HG02610 (cell line): ENCODE measurements around the gene FAM110A.
A peak's percentile ranks its signal among the peaks of the same experiment; 100 is the strongest.
"Not testable (repeated sequence)": the region's sequence is repeated elsewhere in the genome, so short reads cannot be mapped to it uniquely, and the experiment has no call there.

Experiments
- ATAC-seq: cut with Tn5 transposase; IDR thresholded peaks from one replicate; pipeline ENCODE4 v1.9.1; 2021; ENCODE audit warnings: mild to moderate bottlenecking, moderate library complexity; ENCODE audit not compliant: unreplicated experiment

The FAM110A gene

DNA sequence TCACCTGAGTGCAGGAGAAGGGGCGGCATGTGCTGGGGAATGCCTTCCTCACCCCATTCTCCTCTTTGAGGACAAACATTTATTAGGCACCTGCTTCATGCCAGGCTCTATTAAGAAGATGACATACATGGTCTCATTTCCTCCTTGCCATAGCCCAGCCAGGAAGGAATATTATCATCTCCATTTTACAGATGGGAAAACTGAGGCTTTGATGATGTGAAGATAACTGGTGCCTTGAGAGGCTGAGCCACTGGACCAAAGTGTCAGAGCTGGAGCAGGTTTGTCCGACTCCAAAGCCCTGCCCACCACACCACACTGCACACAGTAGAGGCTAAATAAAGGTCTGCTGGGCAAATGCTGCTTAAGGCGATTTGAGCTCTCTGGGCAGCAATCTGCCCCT, 37.2 kb downstream of the FAM110A start:
- no peak for ATAC-seq

DNA sequence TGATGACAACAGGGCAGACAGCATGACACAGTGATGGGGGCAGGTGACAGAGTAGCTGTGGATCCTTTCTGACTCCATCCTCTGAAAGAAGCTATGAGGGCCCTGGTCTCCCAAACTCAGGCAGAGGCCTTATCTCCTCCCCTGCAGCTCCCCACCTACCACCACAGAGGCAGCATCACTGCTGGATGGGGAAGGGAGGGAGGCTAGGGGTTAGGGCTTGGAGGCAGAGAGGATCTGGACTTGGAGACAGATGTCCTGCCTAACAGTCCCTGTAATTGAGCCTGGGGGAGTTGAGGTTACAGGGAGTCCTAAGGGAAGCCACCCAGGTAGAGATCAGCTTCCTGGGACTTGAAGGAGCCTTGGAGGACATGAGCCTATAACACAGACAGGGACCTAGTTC, 37.9 kb downstream of the FAM110A start:
- ATAC-seq = no peak

DNA sequence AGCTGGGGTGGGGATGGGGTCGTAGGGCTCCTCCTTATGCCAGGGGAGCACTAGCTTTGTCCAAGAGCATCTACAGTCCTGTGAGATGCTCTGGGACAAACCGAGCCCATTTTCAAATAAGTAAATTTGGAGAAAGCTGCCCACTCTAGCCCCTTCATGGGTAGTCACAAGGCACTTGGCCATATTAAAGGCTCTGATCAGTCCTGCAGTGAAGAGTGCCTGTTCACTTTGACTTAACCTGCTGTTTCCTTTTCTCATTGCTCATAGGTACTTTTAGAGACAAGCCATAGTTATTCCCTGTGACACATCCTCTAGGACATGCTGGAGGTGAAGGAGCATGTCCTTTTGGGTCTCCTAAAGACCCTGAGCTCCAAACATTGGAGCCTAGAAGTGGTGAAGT, 38.4 kb downstream of the FAM110A start:
- ATAC-seq = no peak

DNA sequence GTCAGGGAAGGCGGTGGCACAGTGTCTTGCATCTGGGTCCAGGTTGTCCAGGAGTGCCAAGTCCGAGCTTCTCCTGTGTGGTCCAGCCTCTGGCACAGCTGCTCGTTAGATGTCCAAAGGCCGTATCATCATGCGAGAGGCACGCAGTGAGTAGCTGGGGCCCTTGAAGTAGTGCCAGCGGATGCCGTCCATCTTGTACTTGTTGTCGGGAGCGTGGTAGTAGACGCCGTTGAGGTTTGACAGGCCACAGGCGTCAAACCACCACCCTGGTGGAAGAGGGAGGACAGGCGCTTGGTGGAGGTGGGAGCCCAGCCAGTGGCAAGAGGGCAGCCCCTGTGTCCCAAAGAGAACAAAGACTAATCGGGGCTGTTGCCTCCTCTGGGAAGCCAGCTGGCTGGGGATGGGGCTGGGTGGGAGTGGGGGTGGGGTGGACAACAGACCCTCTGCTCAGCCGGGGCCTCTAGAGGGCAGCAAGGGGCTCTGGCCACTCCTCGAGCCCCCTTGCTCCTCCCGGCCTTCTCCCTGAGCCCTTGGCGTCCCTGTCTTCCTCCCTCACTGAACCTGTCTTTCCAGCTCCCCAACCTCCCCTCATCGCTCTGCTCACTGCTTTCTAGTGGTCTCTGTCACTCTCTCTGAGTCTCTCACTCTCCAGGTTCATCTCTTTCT, 39.5 kb downstream of the FAM110A start:
- ATAC-seq = no peak

DNA sequence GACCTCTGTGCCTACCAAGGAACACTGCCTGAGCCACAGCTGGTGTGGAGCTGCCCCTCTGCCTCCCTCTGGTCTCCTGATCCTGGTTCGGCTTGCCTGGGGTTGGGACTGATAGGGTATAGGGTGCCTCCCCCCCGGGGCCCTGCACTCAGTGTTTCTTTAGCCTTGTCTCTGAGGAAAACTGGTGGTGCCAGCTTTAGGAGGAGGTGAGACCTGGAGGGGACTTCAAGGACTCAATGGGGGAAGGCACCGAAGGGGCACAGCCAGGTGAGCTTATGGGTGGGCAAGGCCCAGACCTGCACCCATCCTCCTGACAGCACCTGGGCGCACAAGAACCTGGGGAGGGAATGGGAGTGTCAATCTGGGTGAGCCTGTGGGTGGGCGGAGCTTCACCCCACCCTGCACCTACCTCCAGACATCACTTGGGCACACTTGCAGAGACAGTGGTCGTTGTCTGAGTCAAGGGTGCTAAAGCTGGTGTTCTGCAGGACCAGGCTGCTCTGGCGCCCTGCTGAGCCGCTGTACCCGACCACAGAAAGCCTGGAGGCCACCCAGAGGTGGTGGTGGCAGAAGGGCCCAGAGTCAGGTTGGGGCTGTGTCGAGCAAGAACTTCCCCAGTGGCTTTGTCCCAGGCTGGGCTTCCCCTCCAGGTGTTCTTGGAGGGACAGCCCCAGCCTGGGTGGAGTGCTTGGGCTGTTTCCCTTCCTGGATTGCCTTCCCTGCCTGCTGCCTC, 40.5 kb downstream of the FAM110A start:
- ATAC-seq = no peak

DNA sequence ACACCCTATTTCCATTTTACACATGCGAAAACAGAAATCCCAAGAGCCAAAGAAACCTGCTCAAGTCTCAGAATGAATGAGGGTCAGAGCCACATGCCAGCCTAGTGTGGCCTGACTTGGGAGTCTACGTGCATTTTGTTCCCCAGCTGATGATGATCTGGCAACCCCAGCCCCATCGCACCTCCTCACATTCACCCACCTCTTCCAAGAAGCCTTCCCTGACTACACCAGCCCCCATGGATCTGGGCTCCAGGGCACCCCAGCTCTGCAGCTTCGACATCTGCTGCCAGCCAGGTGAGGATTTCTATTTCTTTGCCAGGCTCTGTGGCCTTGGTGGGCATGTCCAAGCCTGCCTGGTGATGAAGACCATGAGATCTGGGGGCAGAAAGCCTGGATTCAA, 41.6 kb downstream of the FAM110A start:
- no peak for ATAC-seq

DNA sequence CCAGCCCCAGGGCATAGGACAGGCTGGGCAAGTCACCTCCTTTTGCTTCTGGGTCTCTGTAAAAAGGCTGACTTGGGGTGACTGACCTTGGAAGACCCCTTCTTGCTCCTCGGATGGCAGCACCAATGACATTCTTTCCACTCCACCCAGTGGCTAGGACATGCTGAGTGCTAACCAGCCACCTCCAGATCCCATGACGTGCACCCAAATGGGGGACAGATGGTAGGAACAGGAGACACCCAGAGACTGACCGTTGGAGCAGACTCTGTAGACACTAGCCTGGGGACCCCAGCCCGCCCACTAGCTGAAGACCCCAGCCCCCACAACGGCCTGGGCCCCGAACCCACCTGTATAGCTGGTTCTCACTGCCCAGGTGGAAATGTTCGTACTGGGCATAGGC, 44.3 kb downstream of the FAM110A start:
- ATAC-seq = no peak

DNA sequence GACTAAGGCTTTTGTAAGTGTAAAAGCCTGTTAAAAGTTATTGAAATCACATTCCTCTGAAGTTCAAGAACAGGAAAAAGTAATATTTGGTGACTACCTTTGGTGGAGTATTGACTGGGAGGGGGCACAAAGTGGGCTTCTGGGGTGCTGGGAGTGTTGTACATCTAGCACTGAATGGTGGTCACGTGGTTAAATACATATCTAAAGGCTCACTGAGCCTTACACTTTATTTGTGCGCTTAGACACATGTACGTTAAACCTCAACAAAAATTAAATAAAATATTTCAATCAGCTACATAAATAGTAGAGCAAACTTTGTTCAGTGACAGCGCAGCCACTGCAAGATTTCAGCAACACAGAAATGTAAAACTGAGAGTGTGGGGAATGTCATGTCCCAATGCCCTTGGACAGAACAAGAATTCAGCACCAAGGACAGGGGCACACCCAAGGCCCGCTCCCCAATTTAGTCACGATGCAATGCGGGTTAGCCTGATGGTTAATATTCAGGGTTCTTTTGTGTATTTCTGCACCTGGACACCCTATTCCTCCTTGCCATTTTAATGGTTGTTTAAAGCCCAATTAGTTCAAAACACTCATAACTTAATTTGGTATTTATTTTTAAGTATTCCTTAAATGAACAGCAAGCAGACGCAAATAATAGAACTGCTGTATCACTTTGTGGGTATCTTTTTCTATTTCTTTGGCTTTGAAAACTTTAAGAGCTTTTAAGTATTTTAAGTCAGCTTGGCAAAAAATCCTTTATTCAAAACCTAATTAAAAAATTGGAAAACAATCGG, 45.2 kb downstream of the FAM110A start:
- ATAC-seq = no peak

DNA sequence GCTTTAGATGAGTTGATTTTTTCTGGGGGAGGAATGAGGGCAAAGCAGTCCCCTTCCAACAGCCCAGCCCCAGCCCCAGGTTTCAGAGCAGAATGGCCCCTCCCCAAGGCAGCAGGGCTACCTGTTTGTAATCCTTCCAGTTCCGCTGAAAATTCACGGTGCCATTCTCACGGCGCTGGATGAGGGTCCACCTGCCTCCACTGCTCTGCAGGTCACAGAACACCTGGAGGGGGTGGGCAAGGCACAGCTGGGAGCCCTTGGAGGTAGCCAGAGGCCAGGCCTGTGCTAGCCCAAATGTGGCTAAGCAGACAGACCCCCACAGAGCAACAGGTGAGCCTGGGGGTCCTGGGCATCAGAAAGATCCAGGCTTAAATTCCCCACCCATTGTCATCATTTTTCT, 46.1 kb downstream of the FAM110A start:
- no peak for ATAC-seq

DNA sequence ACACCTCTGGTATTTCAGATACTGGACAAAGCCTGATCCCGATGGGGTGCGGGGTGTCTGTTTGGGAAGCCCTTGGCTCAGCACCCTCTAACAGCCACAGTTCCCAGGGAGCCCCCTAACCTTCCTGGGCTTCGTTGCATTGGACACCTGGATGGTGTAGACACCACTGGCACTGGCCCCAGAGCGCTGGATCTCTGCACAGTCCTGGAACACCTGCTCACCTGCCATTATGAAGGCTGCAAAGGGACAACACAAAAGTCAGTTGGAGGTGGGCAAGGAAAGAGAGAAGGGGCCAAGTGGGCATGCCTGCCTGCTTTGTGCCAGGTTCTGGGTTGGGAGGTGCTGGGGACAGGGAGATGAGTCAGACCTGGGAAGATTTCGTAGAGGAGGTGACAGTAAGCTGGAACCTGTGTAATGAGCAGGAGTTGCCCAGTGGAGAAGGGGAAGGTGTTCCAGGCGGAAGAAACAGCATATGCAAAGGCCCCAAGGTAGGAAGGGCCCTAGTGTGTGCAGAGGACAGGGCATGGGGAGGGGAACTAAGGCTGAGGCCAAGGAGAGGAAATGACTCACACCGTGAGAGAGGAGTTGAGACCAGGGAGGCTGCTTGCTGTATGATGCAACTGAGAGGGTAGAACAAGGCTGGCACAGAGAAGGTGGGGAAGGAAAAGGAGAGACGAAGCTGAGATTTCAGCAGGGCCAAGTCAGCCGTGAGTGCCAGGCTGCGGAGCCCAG, 47.7 kb downstream of the FAM110A start:
- no peak for ATAC-seq

DNA sequence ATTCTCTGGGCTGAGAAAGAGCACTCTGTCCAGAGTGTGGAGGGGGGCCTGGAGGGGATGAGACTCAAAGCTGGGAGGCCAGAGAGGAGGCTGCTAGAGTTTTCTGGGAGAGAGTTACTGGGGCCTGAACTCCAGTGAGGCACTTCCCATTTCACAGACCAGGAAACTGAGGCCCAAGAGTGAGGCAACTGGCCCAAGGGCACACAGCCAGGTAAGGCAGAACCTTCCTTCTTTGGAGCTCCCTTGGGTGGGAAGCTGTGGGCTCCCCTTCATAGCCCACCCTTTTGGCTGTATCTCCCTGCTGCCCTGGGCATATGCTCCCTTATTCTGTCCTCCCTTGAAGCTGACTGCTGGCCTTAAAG, 48.2 kb downstream of the FAM110A start:
- no peak for ATAC-seq

DNA sequence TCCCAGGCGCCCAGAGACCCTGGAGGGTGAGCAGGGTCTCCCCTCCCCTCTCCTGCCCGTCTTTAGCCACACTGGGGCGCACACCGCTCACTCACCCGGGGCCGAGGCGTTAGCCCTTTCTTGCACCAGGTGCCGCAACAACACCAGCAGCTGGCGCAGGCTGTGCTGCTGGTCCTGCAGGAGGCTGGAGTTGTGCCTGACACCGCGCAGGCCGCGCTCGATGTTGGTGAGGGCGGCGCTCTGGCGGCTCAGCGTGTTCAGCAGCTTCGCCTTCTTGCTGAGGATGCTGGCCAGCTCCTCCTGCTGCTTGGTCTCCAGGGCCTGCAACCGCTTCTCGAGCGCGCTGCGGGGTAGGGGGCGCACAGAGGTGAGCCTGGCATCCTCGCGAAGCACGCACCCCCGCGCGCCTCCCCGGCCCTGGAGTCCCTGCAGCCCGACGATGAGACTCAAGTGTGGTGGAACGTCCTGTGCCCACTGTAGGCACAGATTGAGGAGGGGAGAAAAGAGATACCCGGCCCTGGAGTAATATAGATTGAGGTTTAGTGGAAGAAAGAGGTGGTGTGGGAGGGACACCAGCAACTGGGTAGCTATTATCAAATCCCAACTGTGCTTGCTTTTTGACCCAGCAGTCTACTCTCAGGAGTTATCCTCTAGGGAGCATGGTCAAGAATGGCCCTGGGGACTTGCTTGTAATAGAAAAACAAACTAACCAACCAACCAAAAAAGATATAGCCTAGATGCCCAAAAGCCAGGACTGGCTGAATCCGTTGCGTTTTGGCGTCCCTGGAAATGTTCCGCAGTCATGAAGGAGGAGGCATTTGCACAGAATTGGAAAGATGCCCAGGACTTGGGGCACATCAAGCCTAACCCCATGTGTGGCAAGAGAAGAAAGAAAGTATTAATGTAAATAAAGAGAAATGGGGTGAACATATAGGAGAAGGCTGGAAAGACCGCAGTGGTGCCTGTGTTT, 51.8 kb downstream of the FAM110A start:
- no peak for ATAC-seq

DNA sequence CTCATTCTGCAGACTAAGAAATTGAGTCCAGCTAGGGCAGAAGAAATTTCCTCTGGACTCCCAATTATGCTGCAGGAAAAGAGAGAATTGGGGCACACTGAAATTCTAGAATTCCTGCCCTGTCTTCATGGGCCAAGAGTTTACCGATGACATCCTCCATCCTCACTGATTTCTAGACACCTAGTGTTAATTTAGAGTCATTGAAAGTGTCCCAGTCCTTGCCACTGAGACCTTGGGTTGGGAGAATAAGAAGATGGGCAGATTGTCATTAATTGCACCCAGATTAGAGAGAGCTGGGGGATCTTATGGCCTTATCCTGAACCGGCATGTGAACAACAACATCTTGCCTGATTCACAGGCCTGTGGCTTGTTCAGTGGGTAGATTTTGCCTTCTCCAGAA, 53.6 kb downstream of the FAM110A start:
- no peak for ATAC-seq

DNA sequence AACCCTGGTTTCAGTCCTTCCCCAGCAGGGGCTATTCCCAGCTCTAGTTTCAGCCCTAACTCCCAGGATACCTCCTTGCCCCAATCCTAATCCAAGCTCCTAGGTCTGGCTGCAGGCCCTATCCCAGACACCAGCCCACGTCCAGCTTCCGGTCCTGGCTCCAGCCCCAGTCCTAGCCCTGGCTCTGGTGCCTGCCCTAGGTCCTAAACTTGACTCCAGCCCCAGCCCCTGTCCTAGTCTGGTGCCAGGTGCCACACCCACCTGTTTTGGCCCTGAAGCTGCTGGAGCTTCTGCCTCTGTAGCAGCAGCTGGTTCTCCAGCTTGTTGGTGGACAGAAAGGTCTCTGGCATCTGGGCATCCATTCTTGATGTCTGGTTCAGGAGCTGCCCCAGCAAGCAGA, 54.5 kb downstream of the FAM110A start:
- no peak for ATAC-seq

DNA sequence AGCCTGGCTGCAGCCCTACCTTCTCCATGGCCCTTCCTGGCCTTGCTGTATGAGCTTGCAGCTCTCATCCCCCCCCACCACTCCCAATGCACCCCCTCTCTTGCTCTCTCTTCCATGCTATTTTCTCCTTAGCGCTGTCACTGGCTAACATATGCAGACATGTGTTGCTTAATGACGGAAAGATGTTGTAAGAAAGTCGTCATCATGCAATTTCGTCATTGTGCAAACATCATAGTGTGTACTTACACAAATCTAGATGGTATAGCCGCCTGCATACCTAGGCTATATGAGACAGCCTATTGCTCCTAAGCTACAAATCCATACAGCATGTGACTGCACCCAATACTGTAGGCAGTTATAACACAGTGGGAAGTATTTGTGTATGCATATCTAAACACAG, 55.6 kb downstream of the FAM110A start:
- ATAC-seq = no peak

DNA sequence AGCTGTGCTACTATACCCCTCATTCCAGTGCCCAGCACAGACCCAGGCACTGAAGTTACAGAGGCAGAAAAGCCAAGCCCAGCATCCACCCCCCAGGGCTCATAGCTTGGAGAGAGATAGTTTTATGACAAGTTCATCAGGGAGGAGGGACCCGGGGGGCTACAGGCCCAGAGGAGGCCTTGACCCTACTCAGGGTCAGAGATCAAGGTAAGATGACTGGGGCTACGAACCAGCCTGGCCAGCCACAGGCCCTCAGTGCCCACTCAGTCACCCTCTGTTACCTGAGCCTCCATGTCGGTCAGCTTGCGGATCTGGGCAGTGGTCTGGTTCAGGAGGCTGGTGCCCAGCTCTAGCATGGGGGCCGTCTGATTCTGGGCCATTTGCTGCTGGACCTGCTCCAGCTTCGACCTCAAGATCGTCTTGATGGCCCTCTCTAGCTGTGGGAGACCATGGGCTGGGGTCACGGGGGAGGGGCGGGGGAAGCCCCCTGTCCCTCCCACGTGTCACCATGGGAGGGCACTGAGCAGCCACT, 56.5 kb downstream of the FAM110A start:
- no peak for ATAC-seq

DNA sequence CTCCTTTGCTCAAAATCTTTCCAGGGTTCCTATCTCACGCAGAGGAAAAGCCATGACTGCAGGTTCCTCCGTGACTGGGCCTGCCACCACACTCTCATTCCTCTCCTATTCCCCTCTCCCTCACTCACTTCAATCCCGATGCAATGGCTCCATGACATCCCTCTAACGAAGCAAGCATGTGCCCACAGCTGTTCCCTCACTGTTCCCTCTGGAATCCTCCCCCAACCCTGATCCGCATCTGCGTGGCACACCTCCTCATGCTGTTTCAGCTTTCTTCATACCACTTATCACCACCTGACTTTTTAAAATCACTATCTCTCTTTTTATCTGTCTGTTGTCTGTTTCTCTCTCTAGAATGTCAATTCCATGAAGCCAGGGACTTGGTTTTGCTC, 57.1 kb downstream of the FAM110A start:
- ATAC-seq = no peak

DNA sequence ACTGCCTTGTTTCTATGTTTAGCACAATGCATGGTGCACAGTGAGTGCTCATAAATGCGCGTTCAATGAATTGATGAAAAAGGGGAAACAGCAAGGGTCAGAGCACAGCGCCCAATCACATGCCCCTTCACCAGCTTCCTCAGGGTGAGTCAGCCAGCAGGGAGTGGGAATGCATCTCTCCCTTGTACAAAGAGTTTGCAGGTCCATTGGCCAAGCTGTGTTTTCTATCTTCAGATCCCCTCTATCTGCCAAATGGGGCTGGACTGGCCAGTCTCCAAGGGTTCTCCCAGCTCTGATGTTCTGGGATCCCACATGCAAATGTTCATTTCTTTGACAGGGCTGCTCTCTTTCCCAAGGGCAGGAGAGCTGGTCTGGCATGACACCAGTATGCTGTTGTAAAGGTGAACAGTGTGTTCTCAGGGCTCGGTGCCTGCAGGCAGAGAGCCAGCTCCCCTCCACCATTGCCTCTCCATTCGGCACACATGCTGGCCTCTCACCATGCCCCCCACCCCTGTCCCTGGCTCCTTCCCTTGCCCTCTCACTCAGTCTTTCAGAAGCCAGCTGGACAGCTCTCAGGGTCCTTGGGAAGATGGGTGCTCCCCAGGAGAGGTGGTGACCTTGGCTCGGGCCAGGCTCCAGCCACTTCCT, 57.7 kb downstream of the FAM110A start:
- ATAC-seq = no peak

DNA sequence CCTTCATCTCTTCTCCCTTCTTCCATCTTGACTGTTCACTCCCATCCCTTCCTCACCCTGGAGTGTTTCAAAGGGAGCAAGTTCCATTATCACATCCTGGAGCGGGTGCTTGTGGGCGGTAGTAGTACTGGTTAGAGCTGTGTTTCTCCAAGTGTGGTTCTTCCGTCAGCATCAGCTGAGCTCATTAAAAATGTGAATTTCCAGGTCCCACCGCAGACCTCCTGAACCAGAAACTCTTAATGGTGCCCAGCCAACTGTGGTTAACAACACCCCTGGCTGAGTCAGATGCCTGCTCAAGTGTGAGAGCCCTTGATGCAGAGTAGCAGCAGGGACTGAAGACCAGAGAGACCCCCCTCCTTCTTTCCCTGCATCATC, 58.2 kb downstream of the FAM110A start:
- ATAC-seq = peak; percentile 55

DNA sequence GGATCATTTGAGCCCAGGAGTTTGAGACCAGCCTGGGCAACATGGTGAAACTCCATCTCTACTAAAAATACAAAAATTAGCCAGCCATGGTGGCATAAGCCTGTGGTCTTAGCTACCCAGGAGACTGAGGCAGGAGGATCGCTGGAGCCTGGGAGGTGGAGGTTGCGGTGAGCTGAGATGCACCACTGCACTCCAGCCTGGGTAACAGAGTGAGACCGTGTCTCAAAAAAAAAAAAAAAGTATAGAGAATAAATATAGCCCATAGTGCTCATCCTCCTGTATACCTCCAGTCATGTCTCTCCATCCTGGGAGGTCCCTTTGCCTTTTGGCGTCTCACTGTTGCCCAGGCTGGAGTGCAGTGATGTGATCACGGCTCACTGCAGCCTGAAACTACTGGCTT, 58.9 kb downstream of the FAM110A start:
- ATAC-seq = not testable (repeated sequence)
